Esophagus squamous epithelium (tissue), 4 donors: Measurements from ENCODE around the gene OR2V2.

Source experiments
- POLR2A ChIP-seq, 4 donors: fragments of 450-650 bp; IDR thresholded peaks; one replicate each; pipeline ENCODE4 v1.6.1; 2017; ENCODE audit warnings: antibody characterized with exemption in 4 of 4, mild to moderate bottlenecking in 4 of 4, moderate library complexity in 3 of 4
- TF ChIP-seq, protein P1 (sequence below), 6 experiments: fragments of 450-650 bp in 4 of 6; fragments of 200-600 bp in 2 of 6; sonication (generic) in 2 of 6; IDR thresholded peaks; one replicate each; pipeline ENCODE4 v1.5.1; 2016 to 2019; ENCODE audit warnings: antibody characterized with exemption in 6 of 6, mild to moderate bottlenecking in 4 of 6, moderate library complexity in 4 of 6

- TF ChIP-seq POLR2A (IDR thresholded peaks at IDR 0.05) = no peak
- TF ChIP-seq, protein P1, sequence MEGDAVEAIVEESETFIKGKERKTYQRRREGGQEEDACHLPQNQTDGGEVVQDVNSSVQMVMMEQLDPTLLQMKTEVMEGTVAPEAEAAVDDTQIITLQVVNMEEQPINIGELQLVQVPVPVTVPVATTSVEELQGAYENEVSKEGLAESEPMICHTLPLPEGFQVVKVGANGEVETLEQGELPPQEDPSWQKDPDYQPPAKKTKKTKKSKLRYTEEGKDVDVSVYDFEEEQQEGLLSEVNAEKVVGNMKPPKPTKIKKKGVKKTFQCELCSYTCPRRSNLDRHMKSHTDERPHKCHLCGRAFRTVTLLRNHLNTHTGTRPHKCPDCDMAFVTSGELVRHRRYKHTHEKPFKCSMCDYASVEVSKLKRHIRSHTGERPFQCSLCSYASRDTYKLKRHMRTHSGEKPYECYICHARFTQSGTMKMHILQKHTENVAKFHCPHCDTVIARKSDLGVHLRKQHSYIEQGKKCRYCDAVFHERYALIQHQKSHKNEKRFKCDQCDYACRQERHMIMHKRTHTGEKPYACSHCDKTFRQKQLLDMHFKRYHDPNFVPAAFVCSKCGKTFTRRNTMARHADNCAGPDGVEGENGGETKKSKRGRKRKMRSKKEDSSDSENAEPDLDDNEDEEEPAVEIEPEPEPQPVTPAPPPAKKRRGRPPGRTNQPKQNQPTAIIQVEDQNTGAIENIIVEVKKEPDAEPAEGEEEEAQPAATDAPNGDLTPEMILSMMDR (IDR thresholded peaks at IDR 0.05) = no peak
Observed at GRCh38 chr5:181127907-181128626, 19.3 kb upstream of the OR2V2 start.
